Activated CD8-positive, alpha-beta memory T cell treated with anti-CD3 and anti-CD28 coated beads for 1 hour (primary cell): ENCODE measurements around the gene PARG.
"Not testable (repeated sequence)": the region's sequence is repeated elsewhere in the genome, so short reads cannot be mapped to it uniquely, and the experiment has no call there.

Source experiments
- DNase-seq, 2 donors: peaks; one replicate each; pipeline ENCODE4 v3.0.0-alpha.2; 2020; ENCODE audit warnings: low read depth in 1 of 2; ENCODE audit errors: extremely low read depth in 1 of 2

Gene PARG

DNA sequence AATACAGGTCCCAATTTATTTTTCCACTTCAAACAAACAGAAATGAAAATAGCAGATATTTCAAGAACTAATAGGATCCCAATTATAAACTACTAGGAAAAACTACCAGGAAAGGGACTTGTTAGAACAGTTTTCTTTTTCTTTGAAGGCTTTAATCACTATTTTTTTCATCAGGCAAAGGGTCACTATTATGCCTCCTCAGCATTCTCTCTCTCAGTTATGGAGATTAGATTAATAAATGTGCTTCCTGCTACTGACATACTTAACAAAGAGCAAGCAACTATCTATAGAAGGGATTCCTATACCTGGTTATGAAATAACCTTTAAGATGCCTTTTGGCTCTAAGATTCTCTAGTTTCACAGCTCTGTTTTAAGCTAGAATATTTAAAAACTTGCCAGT lies 108.7 kb downstream of the PARG start:
- DNase-seq, result no peak

DNA sequence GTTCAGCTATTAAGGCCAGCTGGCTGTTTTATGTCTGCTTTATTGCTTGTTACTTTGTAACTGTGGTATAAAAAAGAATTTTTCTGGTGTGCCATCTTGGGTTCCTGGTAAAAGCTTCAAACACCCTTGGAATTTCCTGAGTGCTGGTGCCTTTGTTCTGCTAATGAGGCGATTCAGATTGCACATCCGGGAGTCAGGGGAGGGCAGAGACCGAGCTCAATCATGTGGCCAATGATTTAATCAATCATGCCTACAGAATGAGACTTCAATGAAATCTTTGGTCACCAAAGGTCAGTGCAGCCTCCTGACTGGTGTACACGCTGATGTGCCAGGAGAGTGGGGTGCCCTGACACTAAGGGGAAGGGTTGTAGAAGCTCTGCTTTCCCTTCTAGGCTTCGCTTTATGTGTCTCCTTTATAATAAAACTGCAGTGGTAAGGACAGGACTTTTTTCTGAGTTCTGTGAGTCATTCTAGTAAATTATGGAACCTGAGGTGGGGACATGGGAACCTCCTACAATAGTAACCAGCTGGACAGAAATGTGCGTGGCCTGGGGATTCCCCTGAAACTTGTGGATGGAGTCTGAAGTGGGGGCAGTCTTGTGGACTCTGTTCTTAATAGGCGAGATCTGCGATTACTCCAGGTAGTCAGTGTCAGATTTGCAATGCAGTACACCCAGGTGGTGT lies 110.3 kb downstream of the PARG start:
- no peak for DNase-seq

DNA sequence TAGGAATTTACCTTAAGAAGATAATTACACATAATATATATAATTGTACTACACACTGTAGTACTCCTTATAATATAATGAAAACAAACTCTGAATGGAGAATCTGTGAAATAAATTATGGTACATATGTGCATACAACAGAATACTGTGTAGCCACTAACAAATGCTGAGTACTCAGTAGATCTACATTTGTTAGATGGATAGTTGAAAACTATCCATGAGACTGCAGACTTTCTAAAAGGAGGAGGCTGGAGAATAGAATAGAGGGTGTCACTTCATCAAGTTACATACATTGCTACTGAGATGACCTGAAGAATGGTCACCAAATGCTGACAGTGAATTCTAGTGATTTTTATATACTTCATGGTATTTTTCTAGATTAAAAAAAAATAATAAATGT lies 111.0 kb downstream of the PARG start:
- no peak for DNase-seq

DNA sequence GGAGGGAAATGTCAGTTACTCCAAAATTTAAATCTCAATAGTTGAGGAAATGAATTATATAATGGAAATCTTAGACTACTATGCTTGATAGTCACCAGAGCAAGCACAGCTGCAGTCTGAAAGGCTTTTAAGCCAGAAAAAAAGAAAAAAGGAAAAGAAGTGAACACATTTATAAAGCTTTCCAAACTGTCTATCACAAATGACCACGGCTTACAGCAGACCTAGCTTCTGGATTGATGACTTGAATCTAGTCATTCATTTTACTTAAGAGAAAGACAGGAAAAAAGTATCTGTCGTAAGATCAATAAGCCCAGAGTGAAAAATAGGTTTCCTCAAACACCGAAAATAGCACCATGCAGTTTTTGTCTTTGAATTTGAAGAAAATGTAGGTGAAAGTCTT lies 111.8 kb downstream of the PARG start:
- no peak for DNase-seq

DNA sequence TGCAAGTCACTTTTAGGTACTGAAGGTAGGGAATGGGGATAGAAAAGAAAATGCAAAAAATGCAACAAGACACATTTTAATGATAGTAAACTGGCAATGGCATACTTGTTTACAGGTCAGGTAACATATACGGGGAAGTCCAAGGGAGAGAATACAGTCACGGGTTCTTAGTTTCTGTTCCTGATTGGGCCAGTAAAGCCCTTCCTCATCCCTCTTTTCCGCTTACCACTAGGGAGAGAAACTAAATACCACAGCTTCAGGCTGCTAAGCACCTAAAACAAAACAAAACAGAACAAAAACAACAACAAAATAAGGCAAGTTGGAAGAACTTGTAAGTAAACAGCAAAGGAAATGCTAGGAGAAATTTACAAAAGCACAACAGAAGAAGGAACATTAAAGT lies 114.5 kb downstream of the PARG start:
- DNase-seq, result no peak

DNA sequence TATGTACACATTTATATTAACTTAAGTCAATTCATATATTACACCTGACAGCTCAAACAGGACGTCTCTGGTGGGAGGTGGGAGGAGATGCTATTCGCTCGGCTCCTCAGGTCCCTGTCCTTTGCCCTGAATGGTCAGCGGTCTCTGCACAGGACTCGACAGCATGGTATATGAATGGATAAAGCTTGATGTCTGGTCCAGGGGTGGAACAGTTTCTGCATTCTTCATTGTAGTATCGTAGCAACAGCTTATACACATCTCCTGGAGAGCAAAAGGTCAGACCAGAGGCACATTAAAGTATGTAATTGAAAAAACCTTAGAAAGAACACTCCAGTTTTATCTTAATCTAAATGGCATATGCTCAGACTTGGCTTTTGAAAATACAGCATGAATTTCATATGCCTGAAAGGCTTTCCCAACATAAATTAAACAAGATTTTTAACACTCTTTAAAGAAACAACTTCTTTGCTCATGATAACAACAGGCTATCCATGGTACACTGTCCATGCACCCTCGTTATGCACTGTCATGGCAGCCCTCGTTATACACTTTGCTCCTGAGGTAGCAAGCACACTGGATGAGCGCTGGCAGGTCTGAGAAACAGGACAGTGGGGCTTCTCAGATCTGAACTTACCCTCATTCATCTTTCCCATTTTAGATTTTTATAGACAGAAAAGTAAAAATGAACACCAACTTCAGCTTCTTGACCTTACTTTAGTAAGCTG lies 122.4 kb downstream of the PARG start:
- DNase-seq, result no peak

DNA sequence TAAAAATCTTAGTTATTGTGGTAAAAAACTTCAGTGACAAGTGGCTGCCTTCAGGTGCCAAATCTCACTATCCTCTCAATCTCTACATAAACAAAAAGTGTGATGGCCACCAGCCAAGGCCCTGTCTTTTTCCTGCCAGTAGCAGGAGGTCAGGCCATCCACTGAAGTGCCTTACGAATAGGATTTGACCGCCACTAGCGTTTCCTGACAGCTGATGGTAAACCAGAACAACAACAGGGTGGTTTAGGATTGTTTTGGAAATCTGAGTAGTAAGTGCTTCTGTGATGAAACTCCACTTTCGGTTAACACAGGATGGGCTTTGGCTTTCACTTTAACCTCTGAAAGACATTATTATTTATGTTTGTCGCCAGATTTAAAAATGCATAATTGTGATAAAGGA lies 124.0 kb downstream of the PARG start:
- DNase-seq, result no peak

DNA sequence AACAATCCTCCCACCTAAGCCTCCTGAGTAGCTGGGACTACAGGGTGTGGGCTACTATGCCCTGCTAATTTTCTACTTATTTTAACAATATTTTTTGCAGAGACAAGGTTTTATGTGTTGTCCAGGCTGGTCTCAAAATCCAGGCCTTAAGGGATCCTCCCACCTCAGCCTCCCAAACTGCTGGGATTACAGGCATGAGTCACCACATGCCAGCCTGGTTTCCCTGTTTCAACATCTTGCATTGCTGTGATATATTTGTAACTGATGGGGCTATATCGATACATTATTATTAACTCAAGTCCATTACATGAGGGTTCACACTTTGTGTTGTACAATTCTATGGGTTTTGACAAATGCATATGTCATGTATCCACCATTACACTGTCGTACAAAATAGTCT lies 137.8 kb downstream of the PARG start:
- DNase-seq, result no peak

DNA sequence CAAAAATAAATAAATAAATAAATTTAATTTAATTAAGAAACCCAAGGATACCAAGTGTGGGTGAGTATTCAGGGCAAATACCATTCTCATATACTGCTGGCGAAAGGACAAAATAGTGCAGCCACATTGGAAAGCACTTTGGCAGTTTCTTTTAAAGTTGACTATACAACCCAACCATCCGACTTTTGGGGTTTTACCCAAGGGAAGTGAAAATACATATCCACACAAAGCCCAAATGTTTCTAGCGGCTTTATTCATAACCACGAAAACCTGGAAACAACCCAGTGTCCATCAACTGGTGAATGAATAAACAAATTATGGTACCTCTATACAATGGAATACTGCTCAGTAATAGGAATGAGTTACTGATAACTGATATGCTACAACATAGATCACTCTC lies 143.6 kb downstream of the PARG start:
- DNase-seq, result no peak

DNA sequence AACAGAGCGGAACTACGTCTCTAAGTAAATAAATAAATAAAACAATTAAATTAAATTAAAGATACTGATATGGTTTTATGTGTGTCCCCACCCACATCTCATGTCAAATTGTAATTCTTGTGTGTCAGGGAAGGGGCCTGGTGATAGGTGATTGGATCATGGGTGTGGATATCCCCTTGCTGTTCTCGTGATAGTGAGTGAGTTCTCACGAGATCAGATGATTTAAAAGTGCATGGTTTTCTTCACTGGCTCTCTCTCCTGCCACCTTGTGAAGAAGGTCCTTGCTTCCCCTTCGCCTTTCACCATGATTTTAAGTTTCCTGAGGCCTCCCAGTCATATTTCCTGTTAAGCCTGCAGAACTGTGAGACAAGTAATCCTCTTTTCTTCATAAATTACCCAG lies 150.7 kb downstream of the PARG start:
- no peak for DNase-seq

DNA sequence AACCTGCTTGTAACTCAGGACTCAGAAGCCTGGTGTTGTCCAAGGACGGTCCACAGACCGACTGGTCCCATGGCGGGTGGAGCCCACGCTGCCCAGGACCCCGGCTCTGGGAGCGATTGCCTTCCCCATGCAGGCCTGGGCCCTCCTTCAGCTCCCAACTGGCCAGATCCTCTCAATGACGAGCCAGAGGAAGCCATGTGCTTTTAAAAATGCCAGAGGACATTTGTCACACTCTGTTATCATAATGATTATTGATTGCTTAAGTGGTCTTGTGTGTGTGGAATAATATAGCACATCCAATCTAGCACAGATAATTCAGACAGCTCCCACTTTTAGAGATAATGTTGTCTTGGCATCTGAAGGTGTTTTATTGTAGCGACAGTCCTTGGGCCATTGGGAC lies 157.1 kb downstream of the PARG start:
- DNase-seq, result no peak

DNA sequence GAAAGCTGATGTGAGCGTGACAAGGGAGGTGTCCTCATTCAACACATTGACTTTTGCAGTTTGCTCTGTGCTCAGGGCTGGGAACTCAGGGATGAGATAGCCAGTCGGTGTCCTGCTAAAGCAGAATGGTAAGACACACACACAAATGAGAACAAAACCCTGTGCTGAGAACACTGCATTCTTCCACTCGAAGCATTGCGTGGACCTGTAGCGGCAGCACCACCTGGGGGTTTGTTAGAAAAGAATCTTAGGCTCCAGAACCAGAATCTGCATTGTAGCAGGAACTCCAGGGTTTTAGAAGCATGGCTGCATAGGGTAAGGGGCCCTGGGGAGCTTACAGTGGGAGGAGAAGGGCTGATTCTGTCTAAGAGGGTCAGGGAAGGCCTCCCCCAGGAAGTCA lies 158.2 kb downstream of the PARG start:
- DNase-seq, result no peak

DNA sequence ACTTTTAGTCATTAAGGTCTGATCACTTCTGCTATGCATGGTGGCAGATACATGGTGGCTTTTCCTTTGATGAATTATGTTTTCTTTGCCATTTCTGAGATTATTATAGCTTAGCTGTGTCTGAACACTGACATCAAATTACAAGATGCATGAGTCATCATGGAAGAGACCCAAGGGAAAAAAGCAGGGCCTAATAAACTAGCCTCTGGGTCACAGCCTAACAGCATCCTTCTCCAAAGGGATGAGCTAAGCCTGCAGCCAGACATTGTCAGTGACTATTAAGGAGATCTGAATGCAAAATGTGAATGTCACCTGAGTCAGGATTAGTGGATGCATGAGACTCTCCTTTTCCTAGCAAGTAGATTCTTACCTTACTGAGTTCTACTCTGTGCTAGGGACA lies 160.6 kb downstream of the PARG start:
- no peak for DNase-seq

DNA sequence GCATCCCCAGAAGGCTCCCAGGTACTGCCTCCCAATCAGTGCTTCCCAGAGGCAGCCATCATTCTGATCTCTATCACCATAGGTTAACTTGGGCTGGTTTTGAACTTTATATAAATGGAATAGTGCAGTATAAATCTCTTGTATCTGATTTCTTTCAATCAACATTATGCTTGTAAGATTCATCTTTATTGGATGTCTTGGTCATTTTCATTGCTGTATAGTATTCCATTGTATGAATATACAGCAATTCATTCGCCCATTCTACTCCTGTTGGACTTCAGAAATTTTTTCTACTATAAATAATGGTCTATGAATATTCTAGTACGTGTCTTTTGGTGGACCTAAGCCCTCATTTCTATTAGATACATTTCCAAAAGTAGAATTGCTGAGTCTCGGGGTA lies 163.6 kb downstream of the PARG start:
- no peak for DNase-seq

DNA sequence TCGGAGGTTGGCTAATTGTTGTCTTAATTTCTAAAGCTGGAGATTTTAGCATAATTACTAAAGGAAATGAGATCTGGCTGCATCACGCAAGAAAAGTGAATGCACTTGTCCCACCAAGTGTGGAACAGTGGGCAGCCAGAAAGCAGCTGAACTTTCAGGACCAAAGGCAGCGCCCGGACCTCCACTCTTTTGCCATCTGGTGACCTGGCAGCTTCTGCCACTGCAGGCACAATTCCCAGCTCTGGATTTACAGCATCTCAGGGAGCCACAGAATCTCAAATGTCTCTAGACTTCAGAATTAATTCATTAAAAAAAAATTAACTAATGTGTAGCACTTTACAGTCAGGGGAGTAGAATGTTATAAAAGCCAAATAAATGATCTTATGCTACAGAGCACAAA lies 165.0 kb downstream of the PARG start:
- DNase-seq, result no peak

DNA sequence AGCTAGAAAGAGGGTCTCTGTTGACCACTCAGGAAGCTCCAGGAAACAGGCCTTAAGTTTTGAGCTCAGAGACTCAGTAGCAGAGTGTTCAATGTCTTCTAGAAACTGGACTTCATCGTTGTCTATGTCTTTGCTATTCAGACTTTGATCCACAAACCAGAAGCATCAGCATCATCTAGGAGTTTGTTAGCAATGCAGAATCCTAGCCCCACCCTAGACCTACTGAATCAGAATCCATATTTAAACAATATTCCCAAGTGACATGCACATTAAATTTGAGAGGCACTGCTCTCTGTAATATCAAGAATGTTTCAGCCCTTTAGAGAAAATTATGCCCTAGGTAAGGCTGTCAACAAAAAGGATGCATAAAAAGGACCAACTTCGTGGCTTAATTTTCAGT lies 166.8 kb downstream of the PARG start:
- no peak for DNase-seq

DNA sequence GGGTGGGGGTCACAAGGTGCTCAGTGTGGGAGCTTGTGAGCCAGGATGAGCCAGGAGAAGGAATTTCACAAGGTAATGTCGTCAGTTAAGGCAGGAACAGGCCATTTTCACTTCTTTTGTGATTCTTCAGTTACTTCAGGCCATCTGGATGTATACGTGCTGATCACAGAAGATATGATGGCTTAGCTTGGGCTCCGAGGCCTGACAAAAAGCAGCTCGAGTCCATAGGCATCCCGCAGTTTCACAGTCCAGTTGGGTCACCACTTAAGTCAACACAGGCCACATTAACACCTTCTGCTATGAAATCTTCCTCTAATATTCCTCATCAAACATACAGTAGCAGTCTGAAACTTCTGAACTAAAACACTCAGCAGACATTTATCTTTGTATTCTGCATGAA lies 168.9 kb downstream of the PARG start:
- DNase-seq, result not testable (repeated sequence)

DNA sequence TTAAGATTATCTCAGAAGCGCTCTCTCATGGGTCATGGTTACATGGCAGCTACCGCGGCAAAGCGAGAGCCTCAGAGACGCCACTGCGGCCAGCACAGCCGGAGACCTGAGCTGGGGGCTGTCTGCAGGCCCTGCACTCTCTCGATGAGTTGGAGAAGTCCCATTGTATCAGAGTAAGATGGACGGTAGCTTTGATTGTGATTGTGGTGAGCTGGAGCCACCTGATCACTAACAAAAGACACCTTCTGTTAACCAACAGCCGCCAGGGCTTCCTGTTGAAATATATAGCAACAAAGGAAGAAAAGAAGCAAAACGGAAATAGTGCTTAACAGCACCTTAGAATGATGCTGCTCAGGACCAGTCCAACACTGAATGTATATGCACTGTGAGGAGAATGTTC lies 170.8 kb downstream of the PARG start:
- DNase-seq, result not testable (repeated sequence)

DNA sequence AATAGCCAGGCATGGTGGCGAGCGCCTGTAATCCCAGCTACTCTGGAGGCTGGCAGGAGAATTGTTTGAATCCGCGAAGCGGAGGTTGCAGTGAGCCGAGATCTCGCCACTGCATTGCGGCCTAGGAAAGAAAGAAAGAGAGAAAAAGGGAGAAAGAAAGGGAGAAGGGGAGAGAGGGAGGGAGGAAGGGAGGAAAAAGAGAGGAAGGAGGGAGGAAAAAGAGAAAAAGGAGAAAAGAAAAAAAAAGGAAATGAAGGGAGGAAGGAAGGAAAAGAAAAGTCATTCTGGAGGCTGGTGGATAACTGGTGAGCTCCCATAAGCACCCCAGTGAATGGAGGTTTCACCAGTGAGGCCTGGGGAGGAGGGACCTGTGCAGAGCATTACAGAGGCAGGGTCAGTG lies 172.1 kb downstream of the PARG start:
- DNase-seq, result no peak

DNA sequence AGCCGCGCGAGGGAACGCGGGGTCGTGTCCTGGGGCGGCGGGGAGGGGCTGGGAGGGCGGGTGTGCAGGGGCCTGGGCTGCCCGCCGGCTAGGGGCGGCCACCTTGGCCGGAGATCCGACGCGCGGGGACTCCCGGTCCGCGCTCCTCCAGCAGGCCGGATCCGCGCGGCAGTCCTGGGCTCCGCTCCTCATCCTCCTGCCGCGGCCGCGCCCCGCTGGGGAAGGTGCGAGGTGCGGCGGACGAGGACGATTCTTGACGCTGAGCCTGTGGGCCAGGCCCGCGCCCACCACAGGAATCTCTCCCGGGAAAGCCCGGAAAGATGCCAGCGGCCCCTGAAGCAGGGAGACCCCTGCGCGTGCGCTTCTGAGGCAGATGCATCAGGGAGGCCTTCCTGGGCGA lies 173.1 kb downstream of the PARG start:
- DNase-seq, result no peak

DNA sequence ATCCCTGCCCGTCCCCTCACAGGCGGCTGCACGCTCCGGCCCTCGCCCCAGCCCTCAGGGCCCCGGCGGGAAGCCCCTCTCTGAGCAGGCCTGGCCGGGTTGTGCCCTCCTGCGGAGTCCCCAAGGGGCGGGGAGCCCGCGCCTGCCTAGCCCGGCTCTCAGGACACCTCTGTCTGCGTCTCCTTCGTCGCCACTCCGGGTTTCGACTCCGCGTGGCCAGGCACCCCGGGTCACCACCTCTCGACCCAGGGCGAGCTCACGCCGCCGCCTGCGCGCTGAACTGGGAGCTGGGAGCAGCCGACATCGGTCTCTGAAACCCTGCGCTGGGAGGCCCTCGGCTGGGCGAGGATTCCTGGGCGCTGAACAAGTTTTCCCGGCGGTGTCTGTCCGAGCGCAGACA lies 173.5 kb downstream of the PARG start:
- DNase-seq, result no peak
